DND-41 (cell line): ENCODE data around the gene PTPRO.

Source experiments
- CTCF ChIP-seq: IDR thresholded peaks from 2 replicates; pipeline ENCODE4 v1.5.1; 2012; ENCODE audit warnings: borderline replicate concordance, low read length, moderate library complexity, mild to moderate bottlenecking; ENCODE audit not compliant: poor library complexity, severe bottlenecking; ENCODE audit errors: extremely low read depth
- EZH2 ChIP-seq: IDR thresholded peaks from 3 replicates; pipeline ENCODE4 v1.6.1; 2012; ENCODE audit warnings: borderline replicate concordance, low read depth, mild to moderate bottlenecking, moderate library complexity, low read length, inconsistent platforms; ENCODE audit not compliant: severe bottlenecking

GRCh38 chr12:15544589-15544988 lies 222.3 kb downstream of the PTPRO start:
- TF ChIP-seq CTCF, result no peak
- TF ChIP-seq EZH2, result no peak
